HG03045 (cell line): ENCODE data around the gene LAMB2.

Source experiments
- ATAC-seq: cut with Tn5 transposase; IDR thresholded peaks from one replicate; pipeline ENCODE4 v1.9.1; 2021; ENCODE audit warnings: mild to moderate bottlenecking, moderate library complexity; ENCODE audit not compliant: unreplicated experiment

LAMB2 gene

DNA sequence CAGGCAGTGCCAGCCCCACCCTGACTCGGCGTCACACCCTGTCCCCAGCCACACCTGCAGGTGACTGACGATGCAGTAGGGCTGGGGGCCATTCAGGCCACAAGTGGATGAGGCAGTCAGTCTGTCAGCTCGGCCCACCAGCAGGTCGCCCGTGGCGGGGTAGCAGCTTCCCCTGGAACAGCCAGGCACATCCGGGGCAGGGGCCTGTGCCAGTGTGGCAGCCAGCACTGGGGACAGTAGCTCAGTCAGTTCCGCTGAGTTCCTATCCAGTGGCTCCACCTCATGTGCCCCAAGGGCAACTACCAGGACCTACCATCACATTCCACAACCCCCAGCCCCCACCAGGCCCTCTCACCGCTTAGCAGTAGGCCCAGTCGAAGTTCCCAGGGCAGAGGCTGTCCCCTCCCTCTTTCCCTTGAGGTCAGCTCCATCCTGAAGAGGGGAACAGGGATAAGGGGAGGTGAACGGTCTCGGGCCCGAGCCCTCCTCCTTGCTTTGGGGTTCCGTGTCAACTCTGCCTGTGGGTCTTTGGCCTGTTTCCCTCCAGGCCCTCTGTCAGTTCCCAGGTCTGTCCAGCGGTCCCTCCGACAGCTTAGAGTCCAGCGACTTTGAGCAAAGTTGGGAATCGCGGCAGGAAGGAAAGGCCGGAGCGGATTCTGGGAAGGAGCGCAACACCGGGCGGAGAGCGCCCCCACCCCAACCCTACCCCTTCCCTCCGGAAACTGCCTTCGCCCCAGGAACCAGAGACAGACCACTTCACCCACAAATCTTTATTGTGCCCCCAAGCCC lies at the start of gene LAMB2:
Gene LAMB2, minus strand, starts transcription at position 614 of the 789 bp plus-strand sequence. Its CDS starts 183 bp downstream, at position 431.
- no peak for ATAC-seq

DNA sequence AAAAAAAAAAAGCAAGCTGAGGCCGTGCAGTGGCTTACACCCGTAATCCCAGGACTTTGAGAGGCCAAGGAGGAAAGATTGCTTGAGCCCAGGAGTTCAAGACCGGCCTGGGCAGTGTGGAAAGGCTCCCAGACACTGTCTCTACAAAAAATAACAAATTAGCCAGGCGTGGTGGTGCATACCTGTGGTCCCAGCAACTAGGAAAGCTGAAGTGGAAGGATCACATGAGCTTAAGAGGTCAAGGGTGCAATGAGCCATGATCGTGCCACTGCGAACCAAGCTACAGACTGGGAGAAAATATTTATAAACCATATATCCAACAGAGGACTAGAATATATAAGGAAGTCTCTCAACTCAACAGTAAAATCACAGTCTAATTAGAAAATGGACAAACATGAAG lies 48.5 kb upstream of the LAMB2 start:
- ATAC-seq: no peak

DNA sequence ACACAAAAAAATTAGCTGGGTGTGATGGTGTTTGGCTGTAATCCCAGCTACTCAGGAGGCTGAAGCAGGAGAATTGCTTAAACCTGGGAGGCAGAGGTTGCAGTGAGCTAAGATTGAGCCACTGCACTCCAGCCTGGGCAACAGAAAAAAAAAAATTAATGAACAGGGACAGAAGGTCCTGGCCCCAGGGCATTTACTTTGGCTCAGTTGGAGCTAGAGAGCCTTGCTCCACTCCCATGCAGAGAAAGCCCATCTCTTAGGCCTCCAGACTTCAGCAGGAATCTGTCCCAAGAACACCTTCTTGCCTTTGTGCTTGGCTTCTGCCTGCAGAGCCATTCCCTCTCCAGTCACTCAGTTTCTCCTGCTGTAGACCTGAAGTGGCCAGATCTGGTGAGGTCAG lies 47.3 kb upstream of the LAMB2 start:
- no peak for ATAC-seq

DNA sequence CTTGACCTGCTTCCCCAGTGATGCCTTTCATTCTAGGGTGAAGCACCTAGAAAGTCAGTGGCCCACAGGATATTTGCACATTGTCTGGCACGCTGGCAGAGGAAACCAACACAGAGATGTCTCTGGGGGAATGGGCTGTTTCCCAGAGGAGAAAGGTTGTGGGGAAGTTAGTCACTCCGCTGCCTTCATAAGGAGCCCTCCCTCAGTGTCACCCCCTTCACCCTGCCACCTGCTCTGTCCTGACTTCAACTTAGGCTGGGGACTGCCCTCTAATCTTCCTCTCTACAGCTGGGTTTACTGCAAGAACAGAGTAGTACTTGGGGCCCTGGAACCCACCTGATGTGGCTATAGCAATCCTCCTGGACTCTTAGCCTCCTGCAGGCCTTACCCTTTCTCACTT lies 44.2 kb upstream of the LAMB2 start:
- no peak for ATAC-seq

DNA sequence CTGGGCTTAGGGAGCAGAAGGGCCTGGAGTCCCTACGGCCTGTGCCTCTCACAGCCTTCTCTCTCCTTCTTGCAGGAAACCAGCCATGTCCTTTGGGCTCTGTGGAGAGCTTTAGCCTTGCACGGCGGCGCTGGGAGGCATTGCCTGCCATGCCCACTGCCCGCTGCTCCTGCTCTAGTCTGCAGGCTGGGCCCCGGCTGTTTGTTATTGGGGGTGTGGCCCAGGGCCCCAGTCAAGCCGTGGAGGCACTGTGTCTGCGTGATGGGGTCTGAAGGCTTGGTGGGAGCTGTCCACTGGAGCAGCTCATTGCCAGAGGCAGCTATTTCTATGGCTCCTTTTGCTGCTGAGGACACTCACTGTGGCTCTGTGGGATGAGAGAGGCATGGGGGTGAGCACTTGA lies 42.7 kb upstream of the LAMB2 start:
- ATAC-seq: no peak

DNA sequence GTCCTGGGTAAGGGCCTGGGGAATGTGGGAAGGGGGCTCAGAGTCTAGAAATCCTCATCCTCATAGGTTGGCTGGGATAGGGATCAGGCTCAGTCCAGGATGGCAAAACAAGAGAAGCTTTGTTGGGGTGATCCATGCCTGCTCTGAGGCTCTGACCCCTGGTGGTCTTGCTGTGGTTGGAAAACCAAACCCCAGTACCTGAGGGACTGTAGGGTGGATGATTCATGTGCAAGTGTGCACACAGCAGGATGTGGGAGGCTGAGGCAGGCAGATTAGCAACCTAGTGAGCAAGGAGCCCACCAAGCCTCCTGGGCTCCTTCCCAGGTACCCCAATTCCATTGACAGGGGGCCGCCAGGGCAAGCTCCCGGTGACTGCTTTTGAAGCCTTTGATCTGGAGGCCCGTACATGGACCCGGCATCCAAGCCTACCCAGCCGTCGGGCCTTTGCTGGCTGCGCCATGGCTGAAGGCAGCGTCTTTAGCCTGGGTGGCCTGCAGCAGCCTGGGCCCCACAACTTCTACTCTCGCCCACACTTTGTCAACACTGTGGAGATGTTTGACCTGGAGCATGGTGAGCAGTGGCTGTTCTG lies 41.6 kb upstream of the LAMB2 start:
- no peak for ATAC-seq

DNA sequence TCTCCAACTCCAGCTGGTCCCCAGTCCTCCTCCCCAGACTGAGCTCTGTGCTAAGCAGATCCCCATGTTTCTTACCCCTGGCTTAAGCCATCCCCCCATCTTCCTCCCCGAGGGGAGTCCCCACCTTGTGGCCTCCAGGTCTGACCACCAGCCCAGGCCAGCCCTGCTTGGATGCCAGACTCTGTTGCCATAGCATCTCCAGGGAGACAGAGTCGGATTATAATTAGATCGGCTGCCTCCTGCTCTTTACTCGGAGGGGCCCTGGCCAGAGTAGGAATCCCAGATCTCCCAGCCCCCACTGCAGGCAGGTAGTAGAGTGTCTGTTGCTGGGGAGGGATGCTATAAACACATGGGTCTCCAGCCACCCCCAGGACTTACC lies 40.9 kb upstream of the LAMB2 start:
- ATAC-seq: no peak

DNA sequence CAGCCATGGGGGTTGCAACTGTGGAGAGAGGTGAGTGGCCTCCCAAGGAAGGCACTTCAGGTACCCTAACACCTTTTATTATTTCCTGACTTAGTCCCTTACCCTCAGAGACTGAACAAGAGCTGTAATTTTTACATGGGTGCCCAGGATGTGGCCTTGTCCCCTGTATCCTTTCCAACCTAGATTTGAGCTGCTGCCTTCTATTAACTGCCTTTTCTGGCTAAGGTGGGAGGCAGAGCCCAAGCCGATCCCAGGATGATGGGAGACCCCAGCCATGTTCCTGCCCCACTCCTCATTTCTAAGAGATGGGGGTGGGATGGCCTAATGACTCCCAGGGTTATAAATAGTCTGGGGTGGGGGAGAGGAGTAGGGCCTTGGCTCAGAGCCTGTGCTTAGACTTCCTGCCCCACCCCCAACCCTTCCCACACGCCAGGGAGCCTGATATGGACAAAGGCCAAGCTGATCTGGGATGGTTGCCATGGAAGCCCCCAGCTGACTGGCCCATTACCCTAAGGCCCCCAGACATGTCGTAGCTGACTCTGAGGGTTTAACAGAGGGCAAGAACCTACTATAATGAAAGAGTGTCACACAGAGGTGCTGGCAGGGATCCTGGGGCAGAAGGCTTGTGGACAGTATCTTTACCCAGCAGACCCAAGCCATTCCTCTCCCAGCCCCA lies 40.4 kb upstream of the LAMB2 start:
- ATAC-seq: no peak

DNA sequence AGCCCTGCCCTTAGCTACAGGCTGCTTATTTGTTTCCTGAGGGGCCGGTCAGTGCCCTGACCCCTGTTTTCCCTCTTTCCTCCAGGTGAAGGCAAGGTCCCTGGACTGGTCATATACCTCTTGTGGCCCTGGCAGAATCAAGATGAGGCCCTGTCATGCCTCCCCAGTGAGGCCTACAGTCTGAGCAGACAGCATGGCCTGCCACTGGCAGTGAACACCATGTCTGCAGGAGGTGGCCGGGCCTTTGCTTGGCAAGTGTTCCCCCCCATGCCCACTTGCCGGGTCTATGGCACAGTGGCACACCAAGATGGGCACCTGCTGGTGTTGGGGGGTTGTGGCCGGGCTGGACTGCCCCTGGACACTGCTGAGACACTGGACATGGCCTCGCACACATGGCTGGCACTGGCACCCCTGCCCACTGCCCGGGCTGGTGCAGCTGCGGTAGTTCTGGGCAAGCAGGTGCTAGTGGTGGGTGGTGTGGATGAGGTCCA lies 39.7 kb upstream of the LAMB2 start:
- ATAC-seq: no peak

DNA sequence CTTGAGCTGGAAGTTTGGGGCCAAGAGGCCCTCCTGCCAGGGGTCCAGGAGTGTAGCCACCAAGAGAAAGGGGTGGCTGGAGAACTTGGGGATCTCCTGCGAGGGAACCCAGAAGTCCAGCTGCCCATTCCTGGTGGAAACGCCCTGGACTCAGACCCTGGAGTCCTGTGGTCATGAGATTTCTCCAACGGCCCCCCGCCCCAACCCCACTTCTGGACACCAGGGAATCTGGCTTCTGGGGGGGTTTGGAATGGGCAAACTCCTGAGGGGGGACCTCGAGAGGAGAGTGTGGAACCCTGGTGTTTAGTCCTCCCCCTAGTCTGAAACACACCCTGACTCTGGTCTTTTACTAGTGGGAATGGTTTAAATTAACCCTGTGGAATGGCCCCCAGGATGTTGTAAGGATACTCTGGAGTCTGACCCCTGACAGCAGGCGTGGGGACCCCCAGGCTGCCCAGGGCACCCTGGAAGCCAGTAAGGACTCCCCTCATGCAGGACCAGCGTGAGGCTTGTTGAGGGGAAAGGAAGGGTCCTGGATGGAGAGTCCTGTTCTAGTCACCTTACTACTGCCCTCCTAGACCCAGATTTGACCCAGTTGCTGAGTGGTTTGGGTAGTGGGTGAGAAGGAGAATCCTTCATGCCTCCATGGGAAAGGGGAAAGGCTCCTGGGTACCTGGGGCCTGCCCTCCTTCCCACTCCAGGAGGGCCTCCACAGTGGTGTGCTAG lies 39.1 kb upstream of the LAMB2 start:
- no peak for ATAC-seq

DNA sequence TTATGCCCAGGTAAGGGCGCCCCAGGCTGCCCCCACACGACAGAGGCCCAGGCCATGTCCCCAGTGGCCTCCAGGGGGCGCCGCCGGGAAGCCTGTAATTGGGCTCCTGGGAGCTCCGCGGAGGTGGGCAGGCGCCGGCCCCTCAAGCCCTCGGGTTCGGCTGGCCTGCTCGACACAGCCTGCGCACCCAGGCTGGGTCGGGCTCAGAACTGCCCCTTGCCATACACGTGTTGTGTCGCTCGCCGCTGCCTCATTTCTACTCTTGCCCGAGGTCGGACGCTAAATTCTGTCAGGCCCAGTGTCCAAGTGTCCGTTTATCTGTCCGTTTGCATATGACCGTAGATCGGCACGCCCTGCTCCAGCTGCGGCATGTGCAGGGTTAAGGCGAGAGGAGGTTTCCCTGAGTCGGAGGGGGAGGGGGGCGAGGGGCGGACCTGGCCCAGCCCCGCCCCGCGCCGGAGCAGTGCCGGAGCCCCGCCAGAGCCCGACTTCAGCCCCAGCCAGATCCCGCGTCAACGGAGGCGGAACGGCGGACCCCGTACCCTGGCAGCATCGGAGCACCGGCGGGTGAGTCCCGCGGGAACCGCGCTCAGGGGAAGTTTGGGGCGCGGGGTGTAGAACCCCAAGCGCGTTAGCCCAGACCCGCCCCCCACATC lies 38.4 kb upstream of the LAMB2 start, which contains the start of gene KLHDC8B:
Gene KLHDC8B, plus strand, starts transcription at position 480 of the 656 bp plus-strand sequence. CDS start 1,172 bp downstream, outside the sequence.
- peak; percentile 50 for ATAC-seq

DNA sequence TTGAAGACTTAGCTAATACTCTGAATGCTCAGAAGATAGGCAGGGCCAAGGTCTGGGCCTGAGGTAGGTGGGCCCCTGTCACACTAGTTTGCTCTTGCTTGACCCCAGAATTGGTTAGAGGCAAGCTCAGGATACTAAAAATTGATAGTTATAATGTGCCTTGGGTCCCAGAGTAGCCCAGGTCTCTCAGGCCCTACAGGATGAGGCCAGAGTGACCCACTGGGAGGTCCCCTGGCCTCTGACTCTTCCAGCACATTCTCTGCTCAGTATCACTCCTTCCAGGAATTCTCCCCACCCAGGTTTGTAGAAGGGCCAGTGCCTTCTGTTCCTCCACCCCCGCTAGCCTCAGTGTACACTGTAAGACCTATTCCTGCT lies 37.9 kb upstream of the LAMB2 start:
- ATAC-seq: no peak

DNA sequence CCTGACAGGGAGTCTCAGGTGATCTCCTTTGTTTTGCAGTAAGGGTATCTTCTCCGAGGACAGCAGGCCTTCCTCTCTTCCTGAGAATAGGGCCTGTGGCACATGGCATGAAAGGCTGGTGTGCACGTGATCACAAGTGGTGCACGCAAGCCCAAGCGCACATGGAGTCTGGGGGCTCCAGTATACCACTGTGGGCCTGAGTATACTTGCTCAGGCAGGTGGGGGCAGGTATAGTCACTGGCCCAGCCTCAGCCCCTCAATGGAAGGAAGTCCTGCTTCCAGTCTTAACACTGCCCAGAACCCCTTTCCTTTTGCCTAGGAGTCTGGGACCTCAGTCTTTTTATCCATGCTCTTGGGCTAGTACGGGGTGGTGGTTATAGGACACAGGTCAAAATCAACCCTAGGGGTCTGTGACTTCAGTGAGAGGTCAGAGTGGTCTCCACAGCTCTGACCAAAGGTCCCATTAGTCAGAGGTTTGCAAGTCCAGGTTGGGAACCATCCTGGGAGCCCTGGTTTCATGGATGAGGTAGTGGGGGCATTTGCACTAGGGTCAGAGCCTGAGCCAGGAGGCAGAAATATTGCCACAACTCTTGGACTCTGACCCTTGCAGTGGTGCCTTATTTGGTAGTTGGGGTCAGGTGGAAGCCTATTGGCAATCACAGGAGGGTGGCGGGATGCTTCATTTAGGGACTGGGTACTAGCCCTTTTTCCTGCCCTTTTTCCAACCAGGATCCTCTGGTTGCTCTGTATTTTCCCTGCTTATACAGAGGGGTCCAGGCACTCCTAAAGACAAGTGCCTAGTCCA lies 34.1 kb upstream of the LAMB2 start:
- no peak for ATAC-seq

DNA sequence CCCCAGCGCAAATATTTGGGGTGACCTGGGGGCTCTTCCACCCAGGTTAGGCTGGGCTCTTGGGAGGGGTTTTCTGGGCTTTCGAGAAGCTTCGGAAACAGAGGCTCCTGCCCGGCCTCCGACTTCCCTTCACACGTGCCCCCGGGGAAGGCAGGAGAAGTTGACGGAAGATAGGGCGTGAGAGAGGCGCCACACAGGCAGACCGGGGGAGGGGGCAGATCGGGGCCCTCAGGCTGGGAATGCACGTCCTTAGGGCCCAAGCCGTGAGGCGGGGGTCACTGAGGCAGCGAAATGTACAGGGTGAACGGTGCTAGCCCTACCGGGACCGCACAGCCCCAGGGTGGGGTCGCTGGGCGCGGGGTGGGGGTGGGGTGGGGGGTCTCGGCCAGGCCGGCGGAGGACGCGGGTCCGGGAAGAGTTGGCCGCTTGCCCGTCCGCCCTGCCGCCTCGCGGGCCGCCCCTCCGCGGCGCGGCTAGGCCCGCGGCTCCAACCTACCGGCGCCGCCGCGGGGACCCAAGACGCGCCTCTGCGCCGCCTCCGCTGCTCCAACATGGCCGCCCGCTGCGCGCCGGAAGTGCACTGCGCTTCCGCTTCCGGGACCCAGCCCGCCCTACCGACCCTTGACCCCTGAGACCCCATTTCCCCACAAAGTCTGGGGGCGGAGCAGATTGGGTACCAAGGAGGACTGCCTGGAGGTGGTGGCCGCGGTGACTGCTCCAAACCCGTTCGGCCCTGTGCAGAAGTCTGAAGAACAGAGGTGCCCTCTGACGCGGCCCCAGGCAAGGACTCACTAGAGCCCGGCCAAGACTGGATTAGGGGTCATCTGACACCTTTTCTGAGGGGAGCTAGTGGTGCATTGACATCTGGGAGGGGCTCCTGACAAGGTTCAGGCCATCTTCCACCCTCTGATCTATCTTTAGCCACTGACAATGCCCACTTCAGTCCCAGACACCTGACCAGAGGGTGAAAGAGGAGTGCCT lies 33.2 kb upstream of the LAMB2 start, which contains the start of gene CCDC71:
Gene CCDC71, minus strand, starts transcription at position 561 of the 981 bp plus-strand sequence. CDS start 2,123 bp downstream, outside the sequence.
- no peak for ATAC-seq

DNA sequence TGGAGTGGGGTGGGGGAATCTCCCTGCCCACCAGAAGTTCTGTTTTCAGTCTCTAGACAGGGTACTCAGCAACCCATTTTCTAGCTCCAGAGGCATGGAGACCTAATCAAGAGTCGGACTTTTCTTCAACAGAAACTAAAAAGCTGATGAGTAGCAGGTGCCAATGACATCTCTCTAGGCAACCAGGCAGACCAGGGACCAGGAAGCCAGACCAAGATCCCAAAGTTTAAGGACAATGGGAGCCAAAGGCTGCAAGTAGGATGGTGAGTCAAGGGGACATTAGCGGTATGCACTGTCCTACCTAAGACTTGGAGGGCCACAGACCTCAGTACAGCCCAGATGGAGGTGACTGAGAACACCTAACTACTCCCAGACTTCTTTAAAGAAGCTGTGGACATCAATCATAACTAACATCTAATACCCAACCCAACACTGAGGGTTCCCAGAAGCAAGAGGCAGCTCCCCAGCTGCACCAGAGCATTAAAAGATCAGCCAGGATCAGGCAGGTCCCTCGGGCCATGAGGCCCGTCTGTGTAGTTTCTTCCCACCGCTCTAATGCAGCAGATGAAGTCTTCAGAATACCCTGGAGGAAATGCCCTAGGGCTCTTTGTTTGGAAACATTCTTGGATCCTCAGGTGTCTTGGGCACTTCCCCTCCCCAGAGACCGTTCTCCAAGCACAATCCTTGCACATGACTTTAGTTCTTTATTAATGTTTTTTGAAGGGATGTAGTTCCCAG lies 32.3 kb upstream of the LAMB2 start:
- no peak for ATAC-seq

DNA sequence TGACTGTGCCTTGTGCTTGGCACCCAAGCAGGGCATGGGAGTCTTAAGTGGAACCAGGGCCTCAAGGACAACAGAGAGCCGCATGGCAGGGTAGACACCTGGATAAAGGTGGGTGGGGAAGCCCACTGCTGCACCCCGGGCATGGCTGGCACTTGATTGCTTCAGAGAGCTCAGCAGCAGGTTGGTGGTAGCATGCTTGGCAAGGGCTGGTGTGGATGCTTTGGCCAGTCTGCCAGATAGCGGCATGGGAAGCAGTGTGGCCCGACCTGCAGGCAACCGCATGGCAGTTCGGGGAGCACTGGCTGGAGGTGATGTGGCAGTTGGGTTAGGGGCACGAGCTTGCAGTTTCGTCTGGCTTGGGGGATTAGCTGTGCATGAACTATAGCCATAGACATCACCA lies 30.8 kb upstream of the LAMB2 start:
- no peak for ATAC-seq

DNA sequence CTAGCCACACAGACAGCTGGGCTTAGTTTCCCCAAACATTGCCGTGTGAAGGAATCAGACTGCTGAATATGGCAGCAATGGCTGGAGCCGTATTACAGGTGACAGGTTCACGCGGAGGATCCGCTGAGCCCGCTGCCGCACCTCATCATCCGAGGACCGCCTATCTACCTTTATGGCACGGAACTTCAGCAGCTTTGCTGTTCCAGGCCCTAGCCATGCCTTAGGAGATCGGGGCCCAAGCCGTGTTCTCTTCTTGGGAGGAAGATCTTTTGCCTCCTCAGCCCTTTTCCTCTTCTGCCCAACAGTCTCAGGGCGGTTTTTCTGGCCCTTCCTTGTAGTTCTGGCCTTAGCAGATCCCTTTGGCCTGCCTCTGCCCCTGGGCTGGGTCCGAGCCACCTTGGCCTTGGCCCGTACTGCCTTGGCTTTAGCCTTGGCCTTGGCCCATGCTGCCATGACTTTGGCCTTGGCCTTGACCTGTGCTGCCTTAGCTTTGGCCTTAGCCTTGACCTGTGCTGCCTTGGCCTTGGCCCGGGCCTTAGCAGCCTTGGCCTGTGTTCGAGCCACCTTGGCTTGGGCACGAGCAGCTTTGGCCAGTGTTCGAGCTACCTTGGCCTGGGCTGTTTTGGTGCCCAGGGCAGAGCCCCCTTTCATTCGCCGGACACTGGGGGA lies 30.0 kb upstream of the LAMB2 start:
- ATAC-seq: no peak
